LNCaP clone FGC (cell line): ENCODE measurements around the gene FMO5.
"Not testable (repeated sequence)": the region's sequence is repeated elsewhere in the genome, so short reads cannot be mapped to it uniquely, and the experiment has no call there.

Source experiments
- DNase-seq: peaks from one replicate; pipeline ENCODE4 v3.0.0-alpha.2; 2011; ENCODE audit warnings: low read depth
- H3K4me3 ChIP-seq: 2 replicates; pipeline ENCODE4 v1.5.1; 2011; ENCODE audit warnings: mild to moderate bottlenecking, low read depth, low read length, control low read depth
- CTCF ChIP-seq: IDR thresholded peaks from 2 replicates; pipeline ENCODE4 v1.5.1; 2012; ENCODE audit warnings: mild to moderate bottlenecking; ENCODE audit not compliant: control insufficient read depth, insufficient read depth; ENCODE audit errors: extremely low read depth

Gene FMO5

DNA sequence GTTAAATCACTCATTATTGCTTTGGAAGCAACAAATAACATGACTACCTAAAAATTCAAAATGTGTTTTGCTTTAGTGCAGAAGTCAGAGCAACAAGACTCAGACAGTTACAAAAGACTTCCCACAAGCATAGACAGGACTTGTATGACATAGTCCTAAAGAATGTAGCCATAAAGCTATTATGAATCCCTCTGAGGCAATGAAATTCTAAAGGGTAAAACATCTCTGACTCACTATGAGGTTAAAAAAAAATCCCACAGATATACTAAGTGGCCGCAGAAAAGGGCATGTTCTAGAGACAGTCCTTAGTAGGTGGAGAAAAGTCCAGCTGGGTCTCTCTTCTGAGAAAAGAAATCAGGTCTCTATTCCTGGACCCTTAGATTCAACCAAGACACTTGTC, 57.8 kb downstream of the FMO5 start:
- TF ChIP-seq CTCF = no peak
- DNase-seq = no peak
- no peak overlapping the region for H3K4me3 ChIP-seq

GRCh38 chr1:147163019-147163418, 62.1 kb downstream of the FMO5 start:
- no peak for DNase-seq
- no peak for TF ChIP-seq CTCF
- no peak overlapping the region for H3K4me3 ChIP-seq

GRCh38 chr1:147162093-147162492, 63.0 kb downstream of the FMO5 start:
- no peak for TF ChIP-seq CTCF
- no peak for DNase-seq
- H3K4me3 ChIP-seq = no peak overlapping the region

GRCh38 chr1:147157116-147157515, 68.0 kb downstream of the FMO5 start:
- H3K4me3 ChIP-seq, DNase-seq: not testable (repeated sequence)

DNA sequence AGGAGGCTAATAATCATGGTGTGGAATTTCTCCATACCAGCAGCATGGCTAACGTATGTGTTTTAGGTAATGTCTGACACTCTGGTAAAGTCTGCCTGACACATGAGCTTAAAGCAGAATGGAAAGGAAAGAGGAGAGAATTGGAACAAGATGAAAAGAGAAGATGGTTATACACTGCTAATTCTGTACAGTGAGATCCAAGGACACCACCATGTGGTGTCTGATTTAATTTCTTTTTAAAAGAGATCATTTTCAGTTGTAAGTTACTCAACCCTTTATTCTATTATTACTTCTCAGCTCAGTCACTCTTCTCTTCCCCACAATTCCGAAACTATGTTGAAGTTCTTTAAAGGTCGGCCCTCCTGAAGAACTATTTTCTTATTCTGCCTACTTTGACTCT, 68.5 kb downstream of the FMO5 start:
- H3K4me3 ChIP-seq = no peak overlapping the region
- peak; percentile 24; the same call in 1 of the 2 replicates for TF ChIP-seq CTCF
- DNase-seq = no peak

GRCh38 chr1:147152772-147153171, 72.4 kb downstream of the FMO5 start:
- TF ChIP-seq CTCF = no peak
- no peak for DNase-seq
- H3K4me3 ChIP-seq = no peak overlapping the region

GRCh38 chr1:147151244-147151643, 73.9 kb downstream of the FMO5 start:
- no peak for TF ChIP-seq CTCF
- DNase-seq = no peak
- no peak overlapping the region for H3K4me3 ChIP-seq

DNA sequence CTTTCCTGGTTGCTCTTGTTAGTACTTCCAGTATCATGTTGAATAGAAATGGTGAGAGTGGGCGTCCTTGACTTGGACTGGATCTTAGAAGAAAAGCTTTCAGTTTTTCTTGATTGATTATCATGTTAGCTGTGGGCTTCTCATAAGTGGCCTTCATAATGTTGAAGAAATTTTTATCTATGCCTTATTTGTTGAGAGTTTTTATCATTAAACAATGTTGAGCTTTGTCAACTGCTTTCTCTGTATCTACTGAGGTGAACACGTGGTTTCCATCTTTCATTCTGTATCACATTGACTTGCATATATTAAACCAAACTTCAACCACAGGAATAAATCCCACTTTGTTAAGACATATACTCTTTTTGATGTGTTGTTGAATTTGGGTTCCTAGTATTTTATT, 82.3 kb downstream of the FMO5 start:
- no peak for TF ChIP-seq CTCF
- H3K4me3 ChIP-seq = no peak overlapping the region
- DNase-seq = no peak
